Measurements from ENCODE around the gene FHAD1.

The FHAD1 gene

GRCh38 chr1:15210651-15211375, 36.2 kb upstream of the FHAD1 start:
- no peak overlapping the region for H3K4me2 ChIP-seq (ENCODE audit: low read length)
- H3K27ac ChIP-seq (ENCODE audit: low read length), result no peak overlapping the region
- peaks cover 12% of the 10 kb centered on the region; the same call in 1 of the 2 replicates for H3K27me3 ChIP-seq (ENCODE audit: low read depth, low read length)
- H2AFZ ChIP-seq (ENCODE audit: low read depth, low read length), result no peak overlapping the region
- H4K20me1 ChIP-seq (ENCODE audit: insufficient read depth, low read length), result no peaks in the 10 kb centered on the region
- TF ChIP-seq CTCF (IDR thresholded peaks at IDR 0.05; ENCODE audit: low read depth, low read length), result no peak
- TF ChIP-seq EZH2phosphoT487 (IDR thresholded peaks at IDR 0.05; ENCODE audit: low read depth), result no peak
- H3K4me3 ChIP-seq (ENCODE audit: low read length), result no peak overlapping the region
- no peaks in the 10 kb centered on the region for H3K36me3 ChIP-seq (replicated peaks; ENCODE audit: low read depth, low read length)
- no peaks in the 10 kb centered on the region for H3K9me3 ChIP-seq (ENCODE audit: insufficient read depth, low read length)
- H3K4me1 ChIP-seq (ENCODE audit: low read length), result no peaks in the 10 kb centered on the region; the same call in 1 of the 2 replicates
- no peak overlapping the region for H3K9ac ChIP-seq (ENCODE audit: low read length)
- H3K79me2 ChIP-seq (ENCODE audit: low read length), result no peaks in the 10 kb centered on the region

- no peak overlapping the region for H3K4me3 ChIP-seq (ENCODE audit: low read length)
- no peak overlapping the region for H3K9ac ChIP-seq (ENCODE audit: low read length)
- no peak overlapping the region for H2AFZ ChIP-seq (ENCODE audit: low read depth, low read length)
- no peaks in the 10 kb centered on the region for H3K36me3 ChIP-seq (replicated peaks; ENCODE audit: low read depth, low read length)
- no peaks in the 10 kb centered on the region for H3K79me2 ChIP-seq (ENCODE audit: low read length)
- H3K27ac ChIP-seq (ENCODE audit: low read length), result no peak overlapping the region
- H3K4me1 ChIP-seq (ENCODE audit: low read length), result no peaks in the 10 kb centered on the region; the same call in 1 of the 2 replicates
- H3K9me3 ChIP-seq (ENCODE audit: insufficient read depth, low read length), result no peaks in the 10 kb centered on the region
- TF ChIP-seq EZH2phosphoT487 (IDR thresholded peaks at IDR 0.05; ENCODE audit: low read depth), result no peak
- no peak for TF ChIP-seq CTCF (IDR thresholded peaks at IDR 0.05; ENCODE audit: low read depth, low read length)
- H4K20me1 ChIP-seq (ENCODE audit: insufficient read depth, low read length), result no peaks in the 10 kb centered on the region
- peaks cover 12% of the 10 kb centered on the region; the same call in 1 of the 2 replicates for H3K27me3 ChIP-seq (ENCODE audit: low read depth, low read length)
- H3K4me2 ChIP-seq (ENCODE audit: low read length), result no peak overlapping the region
Measured at GRCh38 chr1:15211424-15211823, 35.6 kb upstream of the FHAD1 start.

GRCh38 chr1:15212216-15212953, 34.6 kb upstream of the FHAD1 start:
- peaks cover 12% of the 10 kb centered on the region; the same call in 1 of the 2 replicates for H3K27me3 ChIP-seq (ENCODE audit: low read depth, low read length)
- no peak overlapping the region for H2AFZ ChIP-seq (ENCODE audit: low read depth, low read length)
- no peaks in the 10 kb centered on the region for H3K79me2 ChIP-seq (ENCODE audit: low read length)
- H3K9me3 ChIP-seq (ENCODE audit: insufficient read depth, low read length), result no peaks in the 10 kb centered on the region
- H3K36me3 ChIP-seq (replicated peaks; ENCODE audit: low read depth, low read length), result no peaks in the 10 kb centered on the region
- H3K4me2 ChIP-seq (ENCODE audit: low read length), result no peak overlapping the region
- no peak for TF ChIP-seq EZH2phosphoT487 (IDR thresholded peaks at IDR 0.05; ENCODE audit: low read depth)
- no peak for TF ChIP-seq CTCF (IDR thresholded peaks at IDR 0.05; ENCODE audit: low read depth, low read length)
- H3K27ac ChIP-seq (ENCODE audit: low read length), result no peak overlapping the region
- H3K4me1 ChIP-seq (ENCODE audit: low read length), result no peaks in the 10 kb centered on the region; the same call in 1 of the 2 replicates
- no peaks in the 10 kb centered on the region for H4K20me1 ChIP-seq (ENCODE audit: insufficient read depth, low read length)
- H3K4me3 ChIP-seq (ENCODE audit: low read length), result no peak overlapping the region
- H3K9ac ChIP-seq (ENCODE audit: low read length), result no peak overlapping the region

- Histone ChIP-seq H3K4me2 (ENCODE audit: low read length) (no peak overlapping the region), H3K9ac (ENCODE audit: low read length) (no peak overlapping the region)
Measured at GRCh38 chr1:15212954-15213291, 34.1 kb upstream of the FHAD1 start.

More at GRCh38 chr1:15212954-15213291, 34.1 kb upstream of the FHAD1 start:
- Histone ChIP-seq H3K9me3 (ENCODE audit: insufficient read depth, low read length) (no peaks in the 10 kb centered on the region), H3K4me3 (ENCODE audit: low read length) (no peak overlapping the region), H4K20me1 (ENCODE audit: insufficient read depth, low read length) (no peaks in the 10 kb centered on the region), H3K4me1 (ENCODE audit: low read length) (no peaks in the 10 kb centered on the region; the same call in 1 of the 2 replicates), H3K27ac (ENCODE audit: low read length) (no peak overlapping the region), H2AFZ (ENCODE audit: low read depth, low read length) (no peak overlapping the region), H3K27me3 (ENCODE audit: low read depth, low read length) (peaks cover 12% of the 10 kb centered on the region; the same call in 1 of the 2 replicates), H3K36me3 (replicated peaks; ENCODE audit: low read depth, low read length) (no peaks in the 10 kb centered on the region), H3K79me2 (ENCODE audit: low read length) (no peaks in the 10 kb centered on the region)
- TF ChIP-seq EZH2phosphoT487 (IDR thresholded peaks at IDR 0.05; ENCODE audit: low read depth) (no peak), CTCF (IDR thresholded peaks at IDR 0.05; ENCODE audit: low read depth, low read length) (no peak)
